ENCODE results near the gene TRIM3. TPM values are rescaled to one million over a fixed set of nuclear protein-coding genes. Genes with fewer than 3 reads are reported as not detected.

The TRIM3 gene
- total RNA-seq, 1 donor from 2014 or later, result 21.4 TPM

DNA sequence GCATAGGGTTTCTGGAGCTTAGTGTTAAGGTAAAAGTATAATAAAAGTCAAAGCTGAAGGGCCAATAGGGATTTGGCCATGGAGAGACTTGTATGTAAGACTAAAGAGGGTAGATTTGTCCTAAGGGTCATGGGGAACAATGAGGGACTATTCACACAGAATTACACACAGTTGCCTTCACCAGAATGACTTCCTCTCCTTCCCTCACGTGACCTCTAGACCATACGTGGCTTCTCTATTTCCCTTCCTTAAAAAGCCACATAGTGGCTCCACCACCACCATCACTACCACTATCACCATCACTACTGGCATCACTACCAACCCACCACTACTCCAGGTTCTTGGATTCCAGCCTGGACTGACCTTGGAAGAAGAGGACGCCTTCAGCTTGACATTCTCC lies 35.7 kb downstream of the TRIM3 start:
- DNase-seq, result no peak

- DNase-seq, result no peak
These were observed 36.3 kb downstream of the TRIM3 start for GRCh38 chr11:6437423-6437822.

GRCh38 chr11:6433998-6434660 lies 39.6 kb downstream of the TRIM3 start:
- DNase-seq, result no peak

- no peak for DNase-seq
These were observed 41.9 kb downstream of the TRIM3 start for GRCh38 chr11:6431861-6432260.

GRCh38 chr11:6427516-6427915 lies 46.2 kb downstream of the TRIM3 start:
- no peak for DNase-seq

DNA sequence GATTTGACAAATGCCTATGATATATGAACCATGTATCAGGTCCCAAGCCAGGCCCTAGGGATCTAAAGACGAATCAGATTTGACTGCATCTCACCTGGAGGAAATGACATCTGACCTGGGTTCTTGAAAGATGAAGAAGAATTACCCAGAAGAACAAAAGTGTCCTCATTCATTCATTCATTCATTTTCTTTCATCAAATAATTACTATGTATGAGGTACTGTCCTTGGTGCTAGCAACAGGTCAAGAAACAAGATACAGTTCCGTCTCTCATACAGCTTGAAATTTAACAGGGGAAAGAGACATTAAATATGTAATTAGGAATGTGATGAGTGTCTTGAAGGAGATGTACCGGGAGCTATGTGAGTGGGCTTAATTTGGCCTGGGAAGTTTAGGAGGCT lies 53.1 kb downstream of the TRIM3 start:
- DNase-seq, result no peak

DNA sequence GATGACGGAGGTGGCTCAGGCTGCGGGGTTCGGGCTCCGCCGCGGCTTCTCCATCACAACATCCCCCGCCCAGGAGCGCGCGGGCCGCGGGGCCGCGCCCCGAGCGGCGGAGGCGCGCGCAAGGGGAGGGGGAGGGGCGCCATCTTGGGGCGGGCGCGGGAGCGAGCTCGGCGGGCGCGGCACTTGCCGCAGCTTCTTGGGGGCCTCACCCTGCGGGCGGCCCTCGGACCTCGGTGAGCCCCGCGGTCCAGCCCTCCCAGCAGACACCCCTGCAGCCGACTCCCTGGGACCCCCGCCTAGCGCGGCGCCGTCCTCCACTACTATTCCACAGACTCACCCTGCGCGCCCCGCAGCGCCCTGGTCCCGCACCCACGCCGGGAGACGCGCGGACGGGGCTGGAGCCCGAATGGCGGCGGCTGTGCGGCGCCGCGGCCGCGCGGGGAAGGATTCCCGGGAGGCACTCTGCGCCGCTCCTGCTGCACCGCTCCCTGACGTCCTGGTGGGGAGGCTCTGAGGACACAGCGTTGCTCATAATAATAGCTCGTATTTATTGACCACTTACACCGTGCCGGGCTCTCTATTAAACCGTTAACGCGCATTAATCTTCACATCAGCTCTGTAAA lies 54.6 kb downstream of the TRIM3 start, which contains the start of gene APBB1:
APBB1 (minus strand) TSS at position 86 of the 623 bp plus-strand sequence. CDS start 7,747 bp downstream, outside the sequence.
- DNase-seq, result peak; percentile 53

DNA sequence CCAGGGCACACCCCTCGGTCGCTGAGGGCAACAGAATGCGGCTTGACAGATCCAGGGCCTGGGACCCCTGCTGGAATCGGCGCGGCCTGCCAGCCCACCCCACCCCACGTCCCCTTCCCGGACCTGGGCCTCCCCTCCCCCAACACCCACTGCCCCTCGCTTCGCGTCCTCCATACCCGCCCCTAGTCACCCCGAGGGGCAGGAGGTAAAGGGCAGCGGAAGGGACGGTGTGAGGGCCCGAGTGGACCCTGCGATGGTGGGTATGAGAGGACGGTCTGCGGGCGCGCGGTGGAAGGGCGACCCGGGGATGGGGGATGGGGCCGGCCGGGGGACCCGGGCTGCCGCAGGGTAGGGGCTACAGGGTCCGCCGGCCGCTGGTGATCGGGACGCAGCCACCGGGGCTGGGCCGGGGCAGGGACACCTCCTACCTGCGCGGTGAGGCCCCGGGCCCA lies 55.2 kb downstream of the TRIM3 start:
- no peak for DNase-seq

GRCh38 chr11:6417907-6418556 lies 55.7 kb downstream of the TRIM3 start:
- no peak for DNase-seq

GRCh38 chr11:6415797-6416196 lies 57.9 kb downstream of the TRIM3 start:
- no peak for DNase-seq

DNA sequence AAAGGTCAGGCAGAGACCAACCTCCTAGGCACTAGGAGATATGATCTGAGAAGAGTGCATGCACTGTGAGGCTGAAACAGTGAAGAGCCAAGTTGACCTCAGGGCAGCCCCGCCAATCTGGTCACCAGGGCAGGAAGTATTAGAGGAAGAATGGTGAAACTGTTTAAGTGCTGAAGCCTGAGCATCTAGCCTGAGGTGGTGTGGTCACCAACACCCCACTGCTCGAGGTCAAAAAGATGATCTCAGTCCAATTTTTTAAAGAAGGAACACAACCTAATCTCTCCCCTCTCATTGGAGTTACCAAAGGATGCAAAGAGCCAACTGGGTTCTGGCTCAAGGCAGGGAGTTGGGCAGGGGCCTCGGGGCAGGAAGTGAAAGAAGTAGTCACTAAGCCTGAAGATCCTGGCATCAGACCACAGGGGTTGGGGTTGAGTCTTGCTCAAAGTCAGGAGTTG lies 58.8 kb downstream of the TRIM3 start:
- DNase-seq, result no peak

DNA sequence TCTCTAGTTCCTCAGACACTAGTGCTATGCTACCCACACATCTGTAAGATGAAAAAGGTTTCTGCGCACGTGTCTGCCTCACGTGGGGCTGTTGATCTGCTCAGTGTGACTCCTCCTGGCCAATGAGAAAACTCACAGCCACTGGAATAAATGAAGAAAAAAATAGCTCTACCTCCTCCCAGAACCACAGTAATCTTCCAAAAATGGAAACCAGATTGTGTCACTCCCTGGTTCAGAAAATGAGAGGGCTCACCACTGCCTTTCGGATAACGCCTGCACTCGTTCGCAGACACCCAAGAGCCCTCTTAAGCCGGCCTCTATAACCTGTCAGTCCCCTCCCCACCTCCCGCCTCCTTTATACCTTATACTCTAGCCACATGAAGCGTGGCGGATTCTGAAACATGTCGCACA lies 59.9 kb downstream of the TRIM3 start:
- no peak for DNase-seq

DNA sequence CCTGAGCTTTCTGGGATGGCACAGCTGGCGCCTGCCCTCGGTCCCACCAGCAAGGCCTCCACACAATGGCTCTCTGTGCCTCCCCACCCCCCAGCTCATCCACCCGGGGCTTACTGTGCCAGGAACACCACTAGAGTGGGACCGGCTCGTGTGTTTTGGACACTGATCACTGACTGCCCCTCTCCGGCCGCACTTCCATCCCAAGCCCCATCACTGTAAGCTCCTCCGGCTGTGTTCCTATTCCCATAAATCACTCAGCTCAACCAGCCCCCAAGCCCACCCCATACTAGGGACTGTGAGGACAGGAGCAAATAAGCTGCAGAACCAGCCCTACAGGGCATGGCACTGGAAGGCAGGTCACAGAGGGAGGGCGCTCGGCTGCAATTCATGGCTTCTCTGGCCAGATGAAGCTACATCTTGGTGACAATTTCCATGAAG lies 62.1 kb downstream of the TRIM3 start:
- no peak for DNase-seq

DNA sequence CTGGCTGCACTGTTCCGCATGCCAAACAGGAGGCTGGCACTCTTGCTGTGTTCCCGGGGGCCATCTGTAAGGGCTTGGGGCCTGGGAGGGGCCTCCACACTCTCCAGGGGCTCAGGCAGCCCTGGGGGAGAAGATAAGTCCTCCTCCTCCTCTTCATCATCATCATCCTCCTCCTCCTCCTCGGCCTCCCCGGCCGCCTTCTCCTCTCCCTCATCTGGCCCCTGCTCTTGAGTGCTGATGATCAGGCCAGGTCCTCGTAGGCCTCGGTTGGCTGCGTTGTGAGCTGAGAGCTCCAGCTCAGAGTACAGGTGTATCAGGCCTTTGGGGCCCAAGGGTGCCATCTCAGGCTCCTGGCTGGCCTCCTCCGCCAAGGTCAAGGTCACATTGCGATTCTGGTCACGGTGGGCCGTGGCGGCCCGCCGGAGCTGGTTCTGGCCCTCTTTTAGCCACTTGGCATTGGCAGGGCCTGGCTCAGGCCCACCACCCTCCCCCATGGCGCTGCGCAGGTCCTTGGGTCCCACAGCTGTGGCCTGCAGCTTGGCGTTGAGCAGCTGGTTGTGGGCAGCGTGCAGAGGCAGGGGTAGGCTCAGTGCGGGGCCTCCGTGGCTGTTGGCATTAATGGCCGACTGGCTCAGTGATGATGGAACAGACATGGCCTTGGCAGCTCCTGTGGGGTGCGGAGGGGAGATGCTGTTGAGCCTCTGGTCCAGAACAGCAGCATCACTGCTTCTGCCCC lies 62.9 kb downstream of the TRIM3 start:
- no peak for DNase-seq

GRCh38 chr11:6406370-6406769 lies 67.4 kb downstream of the TRIM3 start:
- no peak for DNase-seq

GRCh38 chr11:6405846-6406245 lies 67.9 kb downstream of the TRIM3 start:
- DNase-seq, result no peak

- DNase-seq, result no peak
These were observed 68.6 kb downstream of the TRIM3 start for GRCh38 chr11:6405052-6405667.

DNA sequence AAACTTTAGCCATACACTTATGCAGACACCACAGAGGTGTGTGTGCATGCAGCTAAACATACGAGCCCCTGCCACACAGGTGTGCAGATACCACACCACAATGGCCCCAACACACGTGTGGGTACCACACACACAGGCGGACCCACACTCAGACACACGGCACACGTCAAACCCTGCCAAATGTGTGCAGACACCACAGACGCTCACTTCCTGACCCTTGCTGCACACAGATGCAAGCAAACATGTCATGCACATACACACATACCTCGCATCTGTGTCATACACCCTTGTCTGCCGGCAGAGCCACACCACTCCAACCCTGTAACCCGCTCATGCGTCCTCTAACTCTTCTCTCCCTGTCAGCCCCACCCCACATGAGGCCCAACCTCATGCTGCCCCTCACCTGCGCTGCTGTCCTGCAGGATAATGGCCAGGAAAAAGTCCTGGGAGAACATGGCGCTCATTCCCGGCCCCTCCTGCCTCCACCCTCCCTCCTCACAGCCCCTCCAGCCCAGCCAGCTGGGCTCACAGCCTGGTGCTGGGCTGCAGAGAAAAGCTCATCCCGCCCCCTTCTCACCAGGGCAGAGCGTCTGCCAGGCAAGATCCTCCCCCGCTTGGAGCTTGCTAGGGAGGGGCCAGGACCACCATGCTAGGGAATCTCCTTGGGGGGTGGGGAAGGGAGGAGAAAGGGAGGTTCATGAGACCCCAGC lies 69.2 kb downstream of the TRIM3 start:
- DNase-seq, result no peak

- DNase-seq, result no peak
These were observed 70.2 kb downstream of the TRIM3 start for GRCh38 chr11:6403539-6403938.

- no peak for DNase-seq
These were observed 71.2 kb downstream of the TRIM3 start for GRCh38 chr11:6402561-6402981.

DNA sequence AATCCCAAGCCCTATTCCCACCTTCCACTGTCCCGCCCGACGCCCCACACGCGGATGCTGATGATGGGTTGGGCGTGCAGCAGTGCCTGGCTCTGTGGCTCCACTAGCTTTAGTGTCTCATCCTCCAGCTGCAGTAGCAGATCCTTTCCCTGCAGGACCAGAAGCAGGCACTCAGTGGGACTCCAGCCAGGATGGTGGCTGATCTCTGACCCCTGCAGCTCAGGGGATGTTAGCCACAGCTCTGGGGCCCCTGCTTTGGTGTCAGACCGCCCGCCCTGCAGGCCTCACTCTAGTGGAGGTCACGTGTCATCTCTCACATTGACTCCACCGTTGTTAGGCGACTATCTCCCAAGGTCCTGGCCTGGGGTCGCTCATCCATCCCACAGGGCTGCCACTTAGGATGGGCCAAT lies 71.7 kb downstream of the TRIM3 start:
- no peak for DNase-seq

DNA sequence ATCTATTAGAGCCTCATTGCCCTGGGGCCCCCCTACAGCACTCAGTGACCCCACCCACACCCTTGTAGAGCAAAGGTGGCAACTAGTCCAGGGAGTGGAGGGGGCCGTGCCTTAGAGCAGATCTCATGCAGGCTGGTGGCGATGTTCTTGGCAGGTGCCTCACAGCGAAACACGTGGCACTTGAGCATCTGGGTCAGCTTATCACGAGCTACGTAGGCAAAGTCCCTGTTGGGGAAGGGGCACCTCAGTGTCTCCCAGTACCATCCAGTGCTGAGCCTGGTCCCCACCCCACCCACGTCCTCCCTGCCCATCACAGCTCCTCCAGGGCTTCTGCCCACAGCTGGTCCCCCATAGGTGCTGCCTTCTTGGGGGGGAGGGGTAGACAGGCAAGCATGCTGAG lies 72.3 kb downstream of the TRIM3 start:
- DNase-seq, result no peak

Data from skin of body (tissue), 2 donors.